ENCODE results near the gene ENGASE.

- no peak for TF ChIP-seq CTCF (conservative IDR thresholded peaks at IDR 0.05 in 1 of 2, IDR thresholded peaks at IDR 0.05 in 1 of 2; ENCODE audit: low read depth in 1 of 2, low read length in 2 of 2)
- TF ChIP-seq EZH2 (IDR thresholded peaks at IDR 0.05; ENCODE audit: low read length, missing control alignments): no peak
These were observed 6.2 kb downstream of the ENGASE start for GRCh38 chr17:79080761-79081290.
